Fibroblast of lung (primary cell): ENCODE data around the gene KRT3.

Source experiments
- CTCF ChIP-seq, 2 donors: IDR thresholded peaks in 1 of 2; conservative IDR thresholded peaks in 1 of 2; 1 replicate in 1 of 2; 2 replicates in 1 of 2; pipeline ENCODE4 v1.5.1; 2011 to 2012; ENCODE audit warnings: low read length in 2 of 2, control low read depth in 1 of 2, inconsistent platforms in 1 of 2, low read depth in 1 of 2, mild to moderate bottlenecking in 1 of 2
- EZH2 ChIP-seq: IDR thresholded peaks from 2 replicates; pipeline ENCODE4 v1.5.1; 2012; ENCODE audit warnings: low read length, control low read depth, mild to moderate bottlenecking; ENCODE audit errors: missing control alignments

- TF ChIP-seq CTCF (conservative IDR thresholded peaks at IDR 0.05 in 1 of 2, IDR thresholded peaks at IDR 0.05 in 1 of 2; ENCODE audit: low read depth in 1 of 2, low read length in 2 of 2) (no peak), EZH2 (no peak)
Observed at GRCh38 chr12:52815161-52815560, 19.2 kb upstream of the KRT3 start.
